GM19438 (cell line): Measurements from ENCODE around the gene CORIN.
"Not testable (repeated sequence)": the region's sequence is repeated elsewhere in the genome, so short reads cannot be mapped to it uniquely, and the experiment has no call there.

Experiments
- ATAC-seq: cut with Tn5 transposase; IDR thresholded peaks from one replicate; pipeline ENCODE4 v1.9.1; 2021; ENCODE audit warnings: low read depth; ENCODE audit not compliant: unreplicated experiment

Gene CORIN

DNA sequence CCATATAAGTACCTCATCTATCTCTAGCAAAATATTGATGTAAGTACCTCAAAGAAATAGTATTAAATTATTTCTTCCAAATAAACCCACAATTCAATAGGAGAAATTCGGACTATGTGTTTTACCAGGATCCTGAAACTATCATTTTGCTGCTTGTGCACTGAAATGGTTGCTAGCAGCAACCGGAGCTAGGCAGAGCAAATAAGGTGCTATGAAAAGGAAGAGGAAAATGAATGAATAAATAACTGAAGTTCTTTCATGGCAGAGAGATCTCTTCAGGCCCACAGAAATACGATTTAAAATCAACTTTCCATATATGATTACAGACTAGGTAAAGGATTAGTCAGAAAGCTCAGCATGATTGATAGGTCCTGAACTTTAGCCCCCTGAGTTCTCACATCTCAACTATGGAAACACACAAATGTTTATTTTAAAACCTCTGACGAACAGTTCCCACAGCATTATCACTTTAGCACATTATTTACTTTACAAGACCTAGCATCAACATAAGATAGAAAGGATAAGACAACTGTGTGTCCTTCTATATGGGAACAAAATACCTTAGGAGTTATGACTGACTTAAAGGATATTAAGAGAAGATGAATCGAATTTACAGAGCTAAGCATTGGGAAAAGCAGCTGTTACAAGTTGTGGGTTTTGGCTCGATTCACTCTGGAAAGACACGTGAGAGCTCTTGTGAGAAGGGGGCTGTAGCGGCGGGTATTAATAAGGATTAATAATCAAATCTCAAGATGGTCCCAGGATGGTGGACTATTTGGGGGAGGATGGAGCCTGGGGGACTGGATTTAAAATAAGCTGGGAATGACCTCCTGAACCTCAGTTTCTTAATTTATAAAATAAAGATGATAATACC lies 104.3 kb downstream of the CORIN start:
- no peak for ATAC-seq

DNA sequence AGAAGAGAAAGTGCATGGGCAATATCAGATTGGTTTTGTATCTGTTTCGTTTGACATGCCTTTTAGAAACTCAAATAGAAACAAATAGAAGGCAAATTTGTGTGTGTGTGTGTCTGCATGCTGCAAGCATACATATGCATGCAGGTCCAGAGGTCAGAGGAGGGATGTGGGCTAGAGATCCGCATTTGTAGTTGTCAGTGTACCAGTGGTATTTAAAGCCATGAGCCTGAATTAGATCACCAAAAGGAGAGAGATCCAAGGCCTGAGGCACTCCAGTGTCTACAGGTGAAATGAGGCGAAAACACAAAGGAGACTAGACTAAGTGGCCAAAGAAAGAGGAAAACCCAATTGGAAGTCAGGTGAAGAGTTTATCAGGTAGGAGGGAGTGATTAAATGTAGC lies 106.7 kb downstream of the CORIN start:
- no peak for ATAC-seq

DNA sequence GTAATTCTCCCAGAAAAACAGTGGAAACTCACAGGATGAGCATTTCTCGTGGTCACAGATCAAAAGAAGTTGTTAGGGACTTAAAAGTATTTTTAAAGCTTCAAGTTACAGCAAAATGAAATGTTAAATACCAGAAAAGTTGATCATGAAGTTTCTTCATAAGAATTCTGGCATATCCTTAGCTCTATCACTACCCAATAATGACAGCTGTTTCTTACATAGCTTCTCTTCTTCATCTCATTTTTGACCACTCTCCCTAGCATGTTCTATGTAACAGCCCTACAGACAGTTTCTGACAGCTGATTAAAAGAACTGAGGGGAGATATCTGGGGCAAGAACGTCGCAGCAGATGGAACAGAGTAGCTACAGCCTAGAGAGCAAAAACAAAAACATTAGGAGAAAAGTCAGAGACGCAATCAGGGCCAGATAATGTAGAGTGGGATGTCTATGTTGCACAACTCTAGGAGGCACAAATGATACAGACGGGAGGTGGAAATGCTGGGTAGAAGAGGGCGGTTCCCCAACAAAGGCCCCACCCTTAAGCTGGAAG lies 108.7 kb downstream of the CORIN start:
- ATAC-seq, result no peak

DNA sequence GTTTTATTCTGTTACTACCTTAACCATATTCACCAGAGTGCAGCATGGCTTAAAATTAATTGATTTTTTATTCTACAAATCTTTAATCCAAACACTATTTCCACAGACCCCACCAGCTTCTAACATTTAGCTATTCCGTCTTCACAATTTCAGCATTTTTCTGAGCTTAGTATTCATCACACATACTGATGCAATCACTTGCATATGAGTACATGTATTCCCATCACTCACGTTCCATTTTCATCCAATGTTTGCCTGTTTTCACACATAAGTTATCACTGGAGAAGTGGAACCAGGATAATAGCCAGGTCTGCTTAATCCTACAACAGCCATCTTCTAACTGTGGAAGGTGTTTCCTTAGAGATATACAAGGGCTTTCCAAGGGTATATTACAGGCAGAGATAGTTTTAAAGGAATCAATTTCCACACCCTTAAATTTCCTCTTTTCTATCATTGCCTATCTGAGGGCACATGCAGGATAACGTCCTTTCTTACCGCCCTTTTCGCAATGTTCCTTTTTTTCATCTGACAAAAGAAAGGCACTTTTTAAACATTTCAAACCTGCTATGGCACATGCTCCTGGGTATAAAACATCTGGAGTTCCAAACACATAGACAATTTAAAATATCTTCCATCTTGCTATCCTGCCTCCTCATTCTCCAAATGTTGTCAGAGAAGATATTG lies 115.8 kb downstream of the CORIN start:
- no peak for ATAC-seq

DNA sequence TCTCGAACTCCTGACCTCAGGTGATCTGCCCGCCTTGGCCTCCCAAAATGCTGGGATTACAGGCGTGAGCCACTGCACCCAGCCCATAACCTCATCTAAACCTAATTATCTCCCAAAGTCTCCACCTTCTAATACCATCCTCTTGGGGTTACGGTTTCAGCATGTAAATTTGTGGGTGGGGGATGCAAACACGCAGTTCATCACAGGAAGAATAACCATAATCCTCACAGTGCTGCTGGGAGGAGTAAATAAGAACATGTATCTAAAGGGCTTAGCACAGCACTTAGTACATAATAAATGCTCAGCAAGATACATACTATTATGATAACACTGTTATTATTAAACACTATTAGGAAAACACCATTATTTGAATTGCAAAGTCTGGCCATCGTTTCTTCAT lies 116.4 kb downstream of the CORIN start:
- ATAC-seq, result no peak

DNA sequence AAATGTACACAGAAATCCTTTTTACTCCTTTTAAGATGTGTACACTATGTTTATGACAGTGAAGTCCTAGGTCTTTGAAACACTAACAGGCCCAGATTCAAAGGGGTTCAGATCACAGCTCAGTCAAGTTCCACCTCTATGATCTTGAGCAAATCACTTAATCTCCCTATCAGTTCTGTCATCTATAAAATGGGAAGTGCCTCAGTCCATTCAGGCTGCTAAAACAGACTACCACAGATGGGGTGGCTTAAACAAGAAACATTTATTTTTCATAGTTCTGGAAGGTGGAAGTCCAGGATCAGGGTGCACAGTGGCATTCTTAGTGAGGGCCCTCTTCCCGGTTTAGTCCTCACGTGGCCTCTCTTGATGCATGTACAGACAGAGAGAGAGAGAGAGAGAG lies 117.1 kb downstream of the CORIN start:
- no peak for ATAC-seq

DNA sequence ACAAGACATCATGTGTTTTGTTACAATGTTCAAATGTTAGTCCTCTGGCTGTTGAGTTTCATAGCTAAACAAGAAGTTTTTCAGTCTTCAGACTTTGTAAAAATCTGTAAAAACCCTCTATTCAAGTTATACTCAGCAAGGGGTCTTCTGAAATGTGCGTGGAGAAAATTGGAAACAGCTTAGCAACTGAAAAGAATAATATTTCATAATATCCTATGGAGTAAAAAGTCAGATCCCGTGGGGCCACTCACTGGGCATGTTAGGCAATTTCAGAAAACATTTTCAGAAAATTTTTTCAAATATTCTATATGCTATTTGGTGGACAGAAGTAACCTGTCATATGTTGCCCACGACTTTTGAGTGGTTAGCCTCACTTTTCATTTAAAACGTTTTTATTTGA lies 118.3 kb downstream of the CORIN start:
- no peak for ATAC-seq

DNA sequence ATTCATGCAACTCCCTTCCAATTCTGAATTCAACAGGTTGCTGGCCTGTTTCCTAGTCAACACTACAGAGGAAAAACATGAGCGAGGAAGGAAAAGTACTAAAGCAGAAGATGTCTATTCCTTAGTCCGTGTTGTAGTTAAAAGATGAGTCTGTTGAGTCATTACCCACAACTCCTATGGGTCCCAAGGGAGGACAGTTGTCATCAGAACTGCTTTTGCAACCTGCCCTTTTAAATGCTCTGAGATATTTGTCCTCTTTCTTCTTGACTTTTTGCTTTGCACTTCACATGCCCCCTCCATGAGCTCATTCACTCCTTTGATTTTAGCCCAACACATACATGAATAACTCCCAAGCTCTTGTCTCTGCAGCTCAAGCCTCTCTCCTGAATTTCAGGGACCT lies 119.2 kb downstream of the CORIN start:
- ATAC-seq, result no peak

DNA sequence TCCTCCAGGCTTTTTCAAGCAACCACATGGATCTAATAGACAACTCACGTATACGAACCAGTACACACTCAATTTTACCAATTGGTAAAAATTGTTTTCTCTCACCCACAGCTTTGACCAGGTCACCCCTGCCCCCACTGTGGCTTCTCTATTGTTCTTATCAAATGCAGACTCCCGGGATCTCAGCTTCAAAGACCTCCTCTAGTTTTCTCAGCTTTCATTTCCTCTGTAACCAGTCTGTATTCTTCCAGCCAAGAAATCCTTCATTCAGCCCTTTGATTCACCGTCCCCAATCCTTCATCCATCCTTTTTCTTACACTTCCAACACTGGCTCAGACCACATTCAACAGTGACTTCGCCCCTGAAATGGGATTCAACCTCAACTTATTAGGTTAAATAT lies 120.7 kb downstream of the CORIN start:
- no peak for ATAC-seq

DNA sequence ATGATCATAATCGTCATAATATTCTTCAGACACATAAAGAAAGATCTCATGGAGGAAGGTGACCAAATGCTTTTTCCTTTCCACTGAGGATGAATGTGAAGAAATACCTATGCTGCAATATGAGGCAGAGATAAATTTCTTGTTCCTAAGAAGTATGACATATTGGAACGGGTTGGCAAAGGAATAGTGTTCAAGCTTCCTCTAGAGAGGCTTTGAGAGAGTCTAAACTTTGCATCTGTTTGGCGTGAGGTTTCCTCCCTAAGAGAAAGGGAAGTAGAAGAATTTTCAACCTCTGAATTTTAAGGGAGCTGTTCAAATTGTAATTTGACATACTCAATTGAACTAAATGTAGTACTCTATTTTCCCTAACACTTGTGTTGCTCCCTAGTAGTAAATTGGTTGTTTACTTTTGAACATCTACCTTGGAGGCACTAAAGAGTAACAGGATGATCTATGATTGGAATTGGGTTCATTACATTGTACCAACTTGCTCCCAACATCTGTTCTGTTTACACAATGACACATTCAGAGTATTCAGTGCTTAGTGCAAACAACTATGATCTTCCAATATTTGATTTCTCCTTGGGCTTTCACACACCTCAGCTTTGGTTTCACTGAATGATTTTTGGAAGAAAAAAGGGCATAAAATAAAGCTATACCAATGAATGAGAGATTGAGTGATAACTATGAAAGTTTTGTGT lies 122.0 kb downstream of the CORIN start:
- ATAC-seq, result no peak

DNA sequence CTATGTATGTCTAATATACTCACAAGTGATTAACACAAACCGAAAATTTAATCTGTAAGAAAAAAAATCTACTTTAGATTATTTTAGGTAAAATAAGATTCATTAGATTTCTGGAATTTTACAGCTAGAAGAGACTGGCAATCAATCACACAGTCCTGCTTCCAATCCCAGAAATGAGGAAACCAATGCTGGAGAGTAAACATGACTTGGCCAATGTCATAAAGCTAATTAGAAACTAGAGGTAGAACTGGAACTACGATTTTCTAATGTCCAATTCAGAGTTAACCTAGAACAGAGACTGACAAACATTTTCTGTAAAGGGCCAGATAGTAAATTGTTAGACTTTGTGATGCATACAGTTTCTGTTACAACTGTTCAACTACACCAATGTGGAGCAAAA lies 123.6 kb downstream of the CORIN start:
- no peak for ATAC-seq

DNA sequence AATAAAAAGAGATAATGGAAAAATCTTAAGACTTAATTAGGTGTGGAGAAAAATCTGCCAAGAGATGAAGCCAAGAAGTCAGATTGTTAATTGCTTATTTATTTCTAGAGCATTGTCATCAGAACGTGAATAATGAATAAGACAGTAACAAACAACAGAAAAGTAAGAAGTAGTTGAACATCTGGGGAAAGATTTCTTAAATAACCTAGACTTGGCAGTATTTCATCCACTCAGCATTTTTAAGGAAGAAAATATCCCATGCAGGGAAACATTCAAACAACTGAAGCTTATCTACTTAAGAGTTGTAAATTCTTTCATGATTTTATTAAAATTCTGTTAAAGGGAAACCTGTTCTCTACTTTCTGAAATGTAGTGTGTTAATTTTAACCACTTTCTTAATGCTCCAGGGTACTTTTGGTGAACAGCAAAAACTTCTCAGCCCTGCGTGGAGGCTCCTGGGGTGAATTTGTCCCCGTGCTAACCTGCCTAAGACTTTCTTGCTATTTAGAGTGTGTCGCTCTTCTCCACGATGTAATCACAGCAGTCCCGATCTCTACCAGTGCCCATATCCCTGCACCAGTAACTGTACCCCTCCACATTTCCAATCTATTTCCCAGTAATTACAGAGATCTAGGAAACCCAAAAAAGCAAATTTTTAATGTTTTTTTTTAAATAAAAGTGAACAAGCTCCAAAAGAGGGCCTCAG lies 124.6 kb downstream of the CORIN start:
- no peak for ATAC-seq

DNA sequence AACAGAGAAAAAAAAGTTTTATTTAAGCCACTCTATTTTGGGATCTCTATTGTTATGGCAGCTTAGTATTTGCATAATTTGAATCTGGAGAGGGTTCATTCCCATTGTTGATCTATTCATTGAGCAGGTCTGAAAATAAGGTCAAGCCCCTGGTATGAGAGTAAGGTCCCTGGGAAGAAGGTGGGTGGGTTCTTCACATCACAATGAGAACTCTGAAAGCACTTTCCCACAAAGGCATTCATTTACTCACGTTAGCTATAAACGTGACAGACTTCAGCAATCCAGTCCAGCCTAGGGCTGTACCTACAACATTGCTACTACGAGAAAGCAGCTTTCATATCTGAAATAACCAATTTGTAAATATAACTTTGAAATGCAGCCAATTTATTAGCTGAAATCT lies 126.2 kb downstream of the CORIN start:
- no peak for ATAC-seq

DNA sequence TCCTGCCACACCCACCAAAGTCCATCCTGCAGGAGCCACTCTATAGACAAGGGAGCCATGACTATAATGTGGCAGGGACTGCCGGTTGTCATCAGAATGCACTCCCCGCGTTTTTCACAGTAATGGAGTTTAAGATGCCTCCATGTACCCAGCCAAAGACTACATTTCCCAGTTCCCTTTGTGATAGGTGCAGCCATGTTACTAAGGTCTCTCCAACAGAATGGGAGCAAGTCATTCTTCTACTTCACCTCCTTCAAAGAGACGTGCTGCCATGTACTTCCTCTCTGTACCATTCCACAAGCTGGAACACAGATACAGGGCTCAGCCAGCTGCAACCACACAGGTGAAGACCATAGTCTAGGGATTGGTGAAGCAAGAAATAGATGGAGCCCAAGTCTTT lies 126.7 kb downstream of the CORIN start:
- no peak for ATAC-seq

DNA sequence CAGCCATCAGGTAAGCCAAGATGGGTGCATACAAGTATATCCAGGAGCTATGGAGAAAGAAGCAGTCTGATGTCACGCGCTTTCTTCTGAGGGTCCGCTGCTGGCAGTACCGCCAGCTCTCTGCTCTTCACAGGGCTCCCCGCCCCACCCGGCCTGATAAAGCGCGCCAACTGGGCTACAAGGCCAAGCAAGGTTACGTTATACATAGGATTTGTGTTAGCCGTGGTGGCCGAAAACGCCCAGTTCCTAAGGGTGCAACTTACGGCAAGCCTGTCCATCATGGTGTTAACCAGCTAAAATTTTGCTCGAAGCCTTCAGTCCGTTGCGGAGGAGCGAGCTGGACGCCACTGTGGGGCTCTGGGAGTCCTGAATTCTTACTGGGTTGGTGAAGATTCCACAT lies 131.5 kb downstream of the CORIN start:
- not testable (repeated sequence) for ATAC-seq

DNA sequence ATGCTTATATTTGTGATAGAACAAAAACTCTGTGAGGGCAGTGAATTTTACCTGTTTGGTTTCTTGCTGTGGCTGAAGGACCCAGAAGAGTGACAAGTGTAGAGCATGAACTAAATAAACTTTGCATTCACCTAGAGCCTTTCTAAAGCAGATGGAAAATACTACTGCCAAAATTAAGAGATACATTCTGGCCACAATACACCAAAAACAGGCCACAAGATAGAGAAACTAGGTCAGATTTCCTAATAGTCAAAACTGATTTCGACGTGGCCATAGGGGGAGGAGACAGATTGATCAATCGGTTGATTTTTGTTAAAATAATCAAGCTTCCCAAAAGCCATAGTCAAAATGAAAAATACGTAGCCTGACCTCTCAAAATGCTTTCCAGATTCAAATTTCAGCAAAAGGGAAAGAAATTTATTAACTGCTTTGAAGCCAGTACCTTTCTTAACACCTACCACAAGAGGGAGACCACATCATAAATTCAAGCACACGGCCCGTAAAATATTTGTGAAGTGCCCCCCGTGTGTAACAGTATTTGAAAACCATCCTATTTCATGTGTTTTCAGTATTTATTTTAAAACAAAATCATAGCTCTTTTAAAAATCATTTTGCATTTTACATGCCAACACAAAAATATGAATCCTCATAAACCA lies 132.4 kb downstream of the CORIN start:
- ATAC-seq, result no peak

DNA sequence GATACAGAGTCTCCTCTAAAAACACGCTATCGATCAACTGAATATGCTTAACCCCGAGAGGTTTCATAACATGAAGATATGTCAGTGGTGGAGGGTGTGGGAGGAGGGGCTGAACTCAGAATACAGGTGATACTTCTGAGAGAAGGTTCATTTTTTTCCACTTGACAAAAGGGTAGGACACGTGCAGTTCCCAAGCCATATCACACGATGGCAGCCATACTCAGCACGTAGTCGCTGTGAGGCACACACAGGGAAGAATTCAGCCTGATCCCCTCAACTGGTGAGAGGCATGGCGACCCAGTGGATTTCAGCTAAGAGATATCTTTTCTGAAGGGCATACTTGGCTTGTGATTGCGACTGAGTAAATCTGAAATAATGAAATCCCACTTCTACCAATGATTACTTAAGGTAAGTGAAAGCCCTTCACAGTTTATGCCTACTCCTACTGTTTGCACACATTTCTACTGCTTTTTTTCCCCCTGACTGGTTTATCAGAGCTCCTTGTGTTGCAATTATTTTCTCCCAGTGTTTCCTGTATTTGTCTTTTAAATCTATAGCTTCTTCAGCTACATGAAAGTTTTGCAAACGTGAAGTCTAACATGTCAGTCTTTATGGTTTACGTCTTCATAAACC lies 133.1 kb downstream of the CORIN start:
- no peak for ATAC-seq

DNA sequence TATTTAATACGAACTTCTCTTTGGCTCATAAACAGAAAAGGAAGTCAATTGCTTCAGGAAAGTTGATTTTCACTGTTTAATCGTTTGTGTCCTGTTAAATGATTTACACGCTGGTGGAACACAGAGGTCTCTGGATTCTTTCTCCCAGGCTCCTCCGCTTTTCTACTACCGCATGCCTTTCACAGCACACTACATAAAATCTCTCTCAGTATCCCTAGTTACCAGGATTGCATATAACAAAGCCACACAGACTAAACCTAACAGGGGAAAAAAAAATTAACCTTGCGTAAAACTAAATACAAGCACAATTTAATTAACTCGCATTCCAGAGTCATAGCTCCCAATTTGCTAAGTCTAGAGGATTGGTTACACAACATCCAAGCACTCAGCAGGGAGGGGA lies 133.9 kb downstream of the CORIN start:
- no peak for ATAC-seq

DNA sequence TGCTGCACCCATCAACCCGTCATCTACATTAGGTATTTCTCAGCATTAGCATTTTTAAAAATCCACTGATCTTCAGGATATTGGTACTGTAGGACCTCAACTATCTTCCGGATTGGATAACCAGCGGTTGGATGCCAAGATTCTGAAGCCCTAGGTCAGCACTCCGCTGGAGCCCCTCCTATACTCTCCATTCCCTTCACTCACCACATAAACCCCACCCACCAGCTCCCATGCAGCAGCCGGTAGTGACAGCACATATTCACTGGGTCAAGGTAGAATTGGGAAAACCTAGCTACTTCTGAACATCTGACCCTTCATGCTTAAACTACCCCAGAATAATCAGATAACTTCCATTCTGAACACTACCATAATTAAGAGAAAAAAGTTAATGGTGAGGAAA lies 134.9 kb downstream of the CORIN start:
- ATAC-seq, result no peak

DNA sequence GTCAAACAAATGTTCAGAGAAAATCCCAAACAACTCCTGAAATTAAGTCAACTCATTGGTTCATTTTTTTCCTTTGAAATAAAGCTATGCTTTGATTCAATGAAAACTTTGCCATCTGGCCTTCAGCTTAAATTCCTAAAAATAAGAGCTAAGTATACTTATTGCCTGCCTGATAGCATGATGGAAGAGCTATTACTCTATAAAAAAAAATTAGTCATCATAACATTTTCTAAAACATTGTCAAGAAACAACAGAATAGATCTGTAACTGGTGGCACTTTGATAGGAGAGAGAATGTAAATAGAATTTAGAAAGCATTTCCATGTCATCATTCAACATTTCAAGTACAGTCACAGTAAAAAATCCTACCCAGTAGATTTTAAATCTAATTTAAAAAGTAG lies 136.6 kb downstream of the CORIN start:
- no peak for ATAC-seq
